Vagina (tissue), 2 donors: ENCODE results near the gene SGPP2.

Source experiments
- CTCF ChIP-seq, 3 experiments: fragments of 450-650 bp in 2 of 3; fragments of 200-600 bp in 1 of 3; sonication (generic) in 1 of 3; IDR thresholded peaks; one replicate each; pipeline ENCODE4 v1.5.1; 2017 to 2019; ENCODE audit warnings: antibody characterized with exemption in 3 of 3, mild to moderate bottlenecking in 2 of 3, moderate library complexity in 2 of 3
- POLR2AphosphoS5 ChIP-seq, 2 donors: sonication (generic); formaldehyde crosslinking; IDR thresholded peaks; one replicate each; pipeline ENCODE4 v1.9.0; 2017; ENCODE audit warnings: antibody characterized with exemption in 2 of 2, mild to moderate bottlenecking in 2 of 2, low read depth in 1 of 2; ENCODE audit not compliant: insufficient read depth in 1 of 2

- no peak for TF ChIP-seq CTCF (IDR thresholded peaks at IDR 0.05)
- TF ChIP-seq POLR2AphosphoS5 (IDR thresholded peaks at IDR 0.05; ENCODE audit: insufficient read depth in 1 of 2, low read depth in 1 of 2) = no peak
These were observed 167.3 kb downstream of the SGPP2 start for GRCh38 chr2:222591661-222592060.
